Measurements from ENCODE around the gene CGNL1.

Gene CGNL1

GRCh38 chr15:57418635-57419034 lies 42.3 kb downstream of the CGNL1 start:
- Histone ChIP-seq H3K9me3 (ENCODE audit: insufficient read depth, low read length, severe bottlenecking) (no peaks in the 10 kb centered on the region), H2AFZ (ENCODE audit: low read depth, low read length) (no peak overlapping the region), H3K4me2 (ENCODE audit: insufficient read depth, low read length) (no peak overlapping the region), H4K20me1 (ENCODE audit: insufficient read depth, low read length) (no peaks in the 10 kb centered on the region), H3K27me3 (ENCODE audit: insufficient read depth, low read length, poor library complexity) (peaks cover 3% of the 10 kb centered on the region), H3K4me3 (ENCODE audit: low read depth in 1 of 2, low read length in 2 of 2) (no peak overlapping the region), H3K4me1 (ENCODE audit: insufficient read depth, low read length) (no peaks in the 10 kb centered on the region), H3K9ac (ENCODE audit: low read depth, low read length) (no peak overlapping the region), H3K36me3 (ENCODE audit: insufficient read depth, low read length) (no peaks in the 10 kb centered on the region), H3K27ac (ENCODE audit: low read length) (no peak overlapping the region), H3K79me2 (ENCODE audit: insufficient read depth, low read length) (no peaks in the 10 kb centered on the region)
- no peak for TF ChIP-seq CTCF (IDR thresholded peaks at IDR 0.05; ENCODE audit: borderline replicate concordance, extremely low read depth, low read length, poor library complexity, severe bottlenecking)
- no peak for TF ChIP-seq EZH2 (IDR thresholded peaks at IDR 0.05; ENCODE audit: borderline replicate concordance, low read depth, low read length, severe bottlenecking)
- DNase-seq (no peak), ATAC-seq (ENCODE audit: insufficient read depth, low read depth) (no peak)

- TF ChIP-seq EZH2 (IDR thresholded peaks at IDR 0.05; ENCODE audit: borderline replicate concordance, low read depth, low read length, severe bottlenecking): no peak
- TF ChIP-seq CTCF (IDR thresholded peaks at IDR 0.05; ENCODE audit: borderline replicate concordance, extremely low read depth, low read length, poor library complexity, severe bottlenecking): no peak
- no peaks in the 10 kb centered on the region for H3K79me2 ChIP-seq (ENCODE audit: insufficient read depth, low read length)
- peaks cover 3% of the 10 kb centered on the region for H3K27me3 ChIP-seq (ENCODE audit: insufficient read depth, low read length, poor library complexity)
- no peak overlapping the region for H3K4me2 ChIP-seq (ENCODE audit: insufficient read depth, low read length)
- no peaks in the 10 kb centered on the region for H3K9me3 ChIP-seq (ENCODE audit: insufficient read depth, low read length, severe bottlenecking)
- no peak overlapping the region for H3K27ac ChIP-seq (ENCODE audit: low read length)
- H2AFZ ChIP-seq (ENCODE audit: low read depth, low read length): no peak overlapping the region
- H3K9ac ChIP-seq (ENCODE audit: low read depth, low read length): no peak overlapping the region
- H4K20me1 ChIP-seq (ENCODE audit: insufficient read depth, low read length): no peaks in the 10 kb centered on the region
- ATAC-seq (ENCODE audit: insufficient read depth, low read depth) (no peak), DNase-seq (no peak)
- no peaks in the 10 kb centered on the region for H3K4me1 ChIP-seq (ENCODE audit: insufficient read depth, low read length)
- H3K36me3 ChIP-seq (ENCODE audit: insufficient read depth, low read length): no peaks in the 10 kb centered on the region
- H3K4me3 ChIP-seq (ENCODE audit: low read depth in 1 of 2, low read length in 2 of 2): no peak overlapping the region
Measured at GRCh38 chr15:57419335-57419734, 43.0 kb downstream of the CGNL1 start.

GRCh38 chr15:57421110-57421509 lies 44.8 kb downstream of the CGNL1 start:
- H3K27me3 ChIP-seq (ENCODE audit: insufficient read depth, low read length, poor library complexity): peaks cover 3% of the 10 kb centered on the region
- H3K79me2 ChIP-seq (ENCODE audit: insufficient read depth, low read length): no peaks in the 10 kb centered on the region
- H3K4me3 ChIP-seq (ENCODE audit: low read depth in 1 of 2, low read length in 2 of 2): no peak overlapping the region
- no peak overlapping the region for H3K9ac ChIP-seq (ENCODE audit: low read depth, low read length)
- no peak overlapping the region for H2AFZ ChIP-seq (ENCODE audit: low read depth, low read length)
- ATAC-seq (ENCODE audit: insufficient read depth, low read depth) (no peak), DNase-seq (no peak)
- no peaks in the 10 kb centered on the region for H4K20me1 ChIP-seq (ENCODE audit: insufficient read depth, low read length)
- no peak overlapping the region for H3K4me2 ChIP-seq (ENCODE audit: insufficient read depth, low read length)
- H3K36me3 ChIP-seq (ENCODE audit: insufficient read depth, low read length): no peaks in the 10 kb centered on the region
- H3K4me1 ChIP-seq (ENCODE audit: insufficient read depth, low read length): no peaks in the 10 kb centered on the region
- no peak overlapping the region for H3K27ac ChIP-seq (ENCODE audit: low read length)
- TF ChIP-seq EZH2 (IDR thresholded peaks at IDR 0.05; ENCODE audit: borderline replicate concordance, low read depth, low read length, severe bottlenecking): no peak
- no peak for TF ChIP-seq CTCF (IDR thresholded peaks at IDR 0.05; ENCODE audit: borderline replicate concordance, extremely low read depth, low read length, poor library complexity, severe bottlenecking)
- H3K9me3 ChIP-seq (ENCODE audit: insufficient read depth, low read length, severe bottlenecking): no peaks in the 10 kb centered on the region

GRCh38 chr15:57421551-57421950 lies 45.2 kb downstream of the CGNL1 start:
- no peak overlapping the region for H2AFZ ChIP-seq (ENCODE audit: low read depth, low read length)

More at GRCh38 chr15:57421551-57421950, 45.2 kb downstream of the CGNL1 start:
- TF ChIP-seq CTCF (IDR thresholded peaks at IDR 0.05; ENCODE audit: borderline replicate concordance, extremely low read depth, low read length, poor library complexity, severe bottlenecking) (no peak), EZH2 (IDR thresholded peaks at IDR 0.05; ENCODE audit: borderline replicate concordance, low read depth, low read length, severe bottlenecking) (no peak)
- Histone ChIP-seq H3K9ac (ENCODE audit: low read depth, low read length) (no peak overlapping the region), H4K20me1 (ENCODE audit: insufficient read depth, low read length) (no peaks in the 10 kb centered on the region), H3K27me3 (ENCODE audit: insufficient read depth, low read length, poor library complexity) (peaks cover 3% of the 10 kb centered on the region), H3K9me3 (ENCODE audit: insufficient read depth, low read length, severe bottlenecking) (no peaks in the 10 kb centered on the region), H3K4me2 (ENCODE audit: insufficient read depth, low read length) (no peak overlapping the region), H3K27ac (ENCODE audit: low read length) (no peak overlapping the region), H3K4me3 (ENCODE audit: low read depth in 1 of 2, low read length in 2 of 2) (no peak overlapping the region), H3K36me3 (ENCODE audit: insufficient read depth, low read length) (no peaks in the 10 kb centered on the region), H3K79me2 (ENCODE audit: insufficient read depth, low read length) (no peaks in the 10 kb centered on the region), H3K4me1 (ENCODE audit: insufficient read depth, low read length) (no peaks in the 10 kb centered on the region)
- ATAC-seq (ENCODE audit: insufficient read depth, low read depth): no peak
- no peak for DNase-seq

Data from DND-41 (cell line).